Kidney epithelial cell (primary cell): ENCODE measurements around the gene THSD4. TPM values are rescaled to one million over a fixed set of nuclear protein-coding genes. Genes with fewer than 3 reads are reported as not detected.
A peak's percentile ranks its signal among the peaks of the same experiment; 100 is the strongest.

ENCODE experiments used
- DNase-seq: peaks from one replicate; pipeline ENCODE4 v3.0.0-alpha.2; 2010; ENCODE audit warnings: low read depth
- H3K27me3 ChIP-seq: 2 replicates; pipeline ENCODE4 v1.6.0; 2011; ENCODE audit warnings: low read length; ENCODE audit not compliant: control insufficient read depth, insufficient read depth
- H3K36me3 ChIP-seq: 2 replicates; pipeline ENCODE4 v1.5.1; 2011; ENCODE audit warnings: low read length; ENCODE audit not compliant: control insufficient read depth, insufficient read depth
- H3K4me3 ChIP-seq: 2 replicates; pipeline ENCODE4 v1.5.1; 2011; ENCODE audit warnings: low read depth, mild to moderate bottlenecking, control low read depth, low read length
- CTCF ChIP-seq: IDR thresholded peaks from 2 replicates; pipeline ENCODE4 v1.5.1; 2011; ENCODE audit warnings: mild to moderate bottlenecking, moderate library complexity, low read length, control low read depth, inconsistent platforms; ENCODE audit not compliant: insufficient read depth, poor library complexity, severe bottlenecking
- total RNA-seq: library from RNA; depleted of rRNA; stranded (reverse); fragments of >200 nt; gene quantifications from 2 replicates; pipeline ENCODE4 v1.2.3, GENCODE V29; 2015

The THSD4 gene
- total RNA-seq: 17.7 and 19.6 TPM in 2 replicates

GRCh38 chr15:71114887-71115566, at the start of gene THSD4:
TSS of gene THSD4 (plus strand) at chr15:71115471.
- H3K27me3 ChIP-seq: no peaks in the 10 kb centered on the region
- no peak for DNase-seq
- no peaks in the 10 kb centered on the region for H3K36me3 ChIP-seq
- TF ChIP-seq CTCF: peak; percentile 97
- peak within 1 kb of the TSS; percentile 81 for H3K4me3 ChIP-seq

- no peak for DNase-seq
- Histone ChIP-seq H3K27me3 (no peaks in the 10 kb centered on the region), H3K36me3 (no peaks in the 10 kb centered on the region), H3K4me3 (no peak overlapping the region)
- no peak for TF ChIP-seq CTCF
Measured at GRCh38 chr15:71066983-71067382, 48.3 kb upstream of the THSD4 start.

DNA sequence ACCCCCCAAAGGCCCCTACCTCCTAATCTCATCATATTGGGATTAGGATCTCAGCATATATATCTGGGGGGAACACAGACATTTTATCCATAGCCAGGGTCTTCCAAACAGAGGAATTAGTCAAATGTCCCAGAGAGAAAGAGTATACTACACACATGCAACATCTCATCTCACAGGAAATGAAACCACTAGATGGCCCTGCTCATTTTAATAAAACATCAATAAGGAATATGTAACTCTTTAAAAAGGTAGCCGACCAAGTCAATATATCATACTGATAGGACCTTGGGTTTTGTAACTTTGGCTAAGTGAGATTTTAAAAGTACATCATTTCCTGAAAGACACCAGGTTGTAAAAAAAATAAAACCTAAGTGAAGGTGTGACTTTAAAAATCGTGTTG, 45.6 kb upstream of the THSD4 start:
- DNase-seq: no peak
- Histone ChIP-seq H3K4me3 (no peak overlapping the region), H3K36me3 (no peaks in the 10 kb centered on the region), H3K27me3 (no peaks in the 10 kb centered on the region)
- no peak for TF ChIP-seq CTCF

GRCh38 chr15:71071529-71071928, 43.7 kb upstream of the THSD4 start:
- no peaks in the 10 kb centered on the region for H3K36me3 ChIP-seq
- H3K4me3 ChIP-seq: no peak overlapping the region
- no peak for DNase-seq
- no peak for TF ChIP-seq CTCF
- H3K27me3 ChIP-seq: no peaks in the 10 kb centered on the region

DNA sequence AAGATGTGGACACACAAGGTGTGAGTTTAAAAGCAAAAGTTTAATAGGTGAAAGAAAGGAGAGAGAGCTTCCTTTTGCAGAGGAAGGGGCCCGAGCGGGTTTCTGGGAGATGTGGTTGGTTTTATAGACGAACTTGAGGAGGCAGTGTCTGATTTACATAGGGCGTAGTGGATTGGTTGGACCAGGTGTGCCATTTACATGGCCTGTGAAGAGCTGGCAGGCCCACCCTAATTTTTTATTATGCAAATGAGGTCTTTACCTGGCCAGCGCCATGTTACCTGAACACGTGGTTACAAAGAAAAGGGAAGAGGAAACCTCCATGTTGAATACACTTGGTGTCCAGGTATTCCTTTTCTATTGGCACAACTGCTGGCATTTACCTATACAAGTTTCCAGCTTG, 42.8 kb upstream of the THSD4 start:
- Histone ChIP-seq H3K36me3 (no peaks in the 10 kb centered on the region), H3K27me3 (no peaks in the 10 kb centered on the region)

More for the DNA sequence above, 42.8 kb upstream of the THSD4 start:
- no peak for TF ChIP-seq CTCF
- DNase-seq: no peak
- H3K4me3 ChIP-seq: no peak overlapping the region
